Measurements from ENCODE around the gene SLC45A2.

Gene SLC45A2

DNA sequence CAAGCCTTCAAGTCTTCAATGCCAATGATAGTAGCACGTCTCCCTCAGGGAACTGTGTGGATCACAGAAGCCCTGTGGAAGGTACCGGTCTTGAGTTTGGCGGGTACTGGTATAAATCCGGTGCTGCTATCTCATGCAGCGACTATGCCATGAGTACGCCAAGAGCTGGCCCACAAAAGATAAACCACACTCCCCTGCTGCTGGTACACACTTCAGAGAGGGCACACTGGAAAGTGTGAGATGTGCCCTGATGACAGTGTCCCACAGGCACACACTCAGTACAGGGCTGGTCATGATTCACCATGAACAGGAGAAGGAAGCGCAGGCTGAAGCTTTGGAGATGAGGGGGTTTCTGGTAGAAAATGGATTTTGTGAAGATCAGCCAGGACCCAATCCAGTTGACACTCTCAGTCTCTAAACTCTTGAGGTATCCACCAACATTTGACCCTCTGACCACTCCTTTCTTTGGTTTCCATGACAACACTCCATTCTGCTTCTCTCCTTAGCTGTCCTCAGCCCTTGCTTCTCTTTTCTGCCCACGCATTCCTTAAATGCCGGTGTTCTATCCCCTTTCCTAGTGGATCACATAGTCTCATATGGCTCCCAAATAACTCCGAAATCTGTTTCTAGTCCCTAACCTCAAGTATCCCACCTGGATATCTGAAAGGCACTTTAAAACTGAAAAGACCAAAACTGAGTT lies 18.3 kb upstream of the SLC45A2 start:
- DNase-seq (ENCODE audit: low read depth, low spot score), result no peak
- H3K4me3 ChIP-seq (ENCODE audit: low read depth, low read length), result no peak overlapping the region
- TF ChIP-seq, protein P1, sequence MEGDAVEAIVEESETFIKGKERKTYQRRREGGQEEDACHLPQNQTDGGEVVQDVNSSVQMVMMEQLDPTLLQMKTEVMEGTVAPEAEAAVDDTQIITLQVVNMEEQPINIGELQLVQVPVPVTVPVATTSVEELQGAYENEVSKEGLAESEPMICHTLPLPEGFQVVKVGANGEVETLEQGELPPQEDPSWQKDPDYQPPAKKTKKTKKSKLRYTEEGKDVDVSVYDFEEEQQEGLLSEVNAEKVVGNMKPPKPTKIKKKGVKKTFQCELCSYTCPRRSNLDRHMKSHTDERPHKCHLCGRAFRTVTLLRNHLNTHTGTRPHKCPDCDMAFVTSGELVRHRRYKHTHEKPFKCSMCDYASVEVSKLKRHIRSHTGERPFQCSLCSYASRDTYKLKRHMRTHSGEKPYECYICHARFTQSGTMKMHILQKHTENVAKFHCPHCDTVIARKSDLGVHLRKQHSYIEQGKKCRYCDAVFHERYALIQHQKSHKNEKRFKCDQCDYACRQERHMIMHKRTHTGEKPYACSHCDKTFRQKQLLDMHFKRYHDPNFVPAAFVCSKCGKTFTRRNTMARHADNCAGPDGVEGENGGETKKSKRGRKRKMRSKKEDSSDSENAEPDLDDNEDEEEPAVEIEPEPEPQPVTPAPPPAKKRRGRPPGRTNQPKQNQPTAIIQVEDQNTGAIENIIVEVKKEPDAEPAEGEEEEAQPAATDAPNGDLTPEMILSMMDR (IDR thresholded peaks at IDR 0.05; ENCODE audit: low read depth, low read length), result no peak
- in situ Hi-C loops (cut with HindIII; ENCODE audit: low sequenced_read_pairs), result no loop called here

DNA sequence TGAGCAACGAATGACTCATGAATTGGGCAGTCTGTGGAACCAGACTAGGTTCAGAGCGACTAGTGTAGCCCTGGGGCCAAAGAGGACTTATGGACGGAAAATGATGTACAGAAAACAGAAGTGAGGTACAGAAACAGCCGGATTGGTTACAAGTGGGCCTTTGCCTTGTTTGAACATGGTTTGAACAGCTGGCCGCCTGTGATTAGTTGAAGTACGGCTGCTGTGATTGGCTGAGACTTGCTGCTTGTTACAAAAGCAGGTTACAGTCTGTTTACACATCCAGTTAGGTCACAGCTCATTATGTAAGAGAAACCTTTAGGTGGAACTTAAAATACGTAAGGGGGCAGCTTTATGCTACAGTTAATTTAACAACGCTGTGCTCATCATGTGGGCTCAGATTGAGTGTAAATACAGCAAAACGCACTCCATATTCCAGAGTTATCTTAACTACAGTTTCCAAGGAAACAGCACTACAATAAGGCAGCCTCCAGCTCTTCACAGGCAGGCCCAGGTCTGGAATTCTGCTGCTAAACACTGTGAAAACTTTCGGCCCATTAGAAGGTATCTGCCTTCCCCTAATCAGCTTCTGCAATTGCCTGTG lies 16.8 kb upstream of the SLC45A2 start:
- TF ChIP-seq, protein P1 (IDR thresholded peaks at IDR 0.05; ENCODE audit: low read depth, low read length), result no peak
- DNase-seq (ENCODE audit: low read depth, low spot score), result peak; percentile 67
- in situ Hi-C loops (cut with HindIII; ENCODE audit: low sequenced_read_pairs), result no loop called here
- H3K4me3 ChIP-seq (ENCODE audit: low read depth, low read length), result no peak overlapping the region

DNA sequence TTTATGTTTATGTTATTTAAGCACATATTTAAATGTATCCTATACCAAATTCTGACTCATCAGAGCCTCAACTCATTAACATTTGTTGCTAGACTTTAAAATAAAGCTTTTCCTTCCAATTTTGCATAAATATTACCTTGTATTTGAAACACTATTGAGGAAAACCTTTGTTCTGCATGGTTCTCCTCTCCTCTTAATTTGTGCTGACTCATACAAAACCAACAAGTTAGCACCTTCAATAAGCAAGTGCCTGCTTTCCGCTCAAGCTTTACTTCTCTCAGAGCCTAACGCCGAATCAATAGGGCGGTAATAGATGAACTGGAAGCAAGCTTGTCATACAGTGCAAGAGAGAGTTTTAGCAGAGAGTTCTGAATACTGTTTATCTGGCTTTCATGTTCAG lies 15.5 kb upstream of the SLC45A2 start:
- TF ChIP-seq, protein P1 (IDR thresholded peaks at IDR 0.05; ENCODE audit: low read depth, low read length), result no peak
- H3K4me3 ChIP-seq (ENCODE audit: low read depth, low read length), result no peak overlapping the region
- in situ Hi-C loops (cut with HindIII; ENCODE audit: low sequenced_read_pairs), result no loop called here
- DNase-seq (ENCODE audit: low read depth, low spot score), result no peak

DNA sequence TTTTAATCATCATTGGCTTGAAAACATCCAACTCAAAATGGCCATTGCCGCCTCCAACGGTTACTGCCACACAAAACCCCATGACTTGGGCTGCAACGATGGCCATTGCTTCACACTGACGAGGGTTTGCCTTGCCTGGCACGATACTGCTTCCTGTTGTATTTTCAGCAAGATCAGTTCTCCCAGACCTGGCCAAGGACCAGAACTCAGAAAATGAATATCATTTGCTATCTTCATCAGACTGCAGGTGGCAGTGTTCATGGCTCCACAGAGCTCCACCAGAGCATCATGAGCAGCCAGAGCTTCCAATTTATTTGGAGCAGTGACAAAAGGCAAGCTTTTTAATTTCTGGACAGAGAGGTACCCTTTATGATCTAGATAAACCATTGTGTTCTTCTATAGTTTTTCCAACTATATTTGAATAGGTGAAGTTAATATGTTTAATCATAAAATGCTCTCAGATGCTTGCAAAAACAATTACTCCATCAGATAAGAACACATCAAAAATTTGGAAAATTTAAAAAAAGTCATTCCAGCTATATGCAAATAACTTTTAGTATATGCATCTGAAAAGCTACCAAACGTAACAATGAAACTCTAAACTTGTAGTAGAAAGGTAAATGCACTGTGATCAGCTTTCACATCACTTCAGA lies 13.0 kb upstream of the SLC45A2 start:
- in situ Hi-C loops (cut with HindIII; ENCODE audit: low sequenced_read_pairs), result no loop called here
- H3K4me3 ChIP-seq (ENCODE audit: low read depth, low read length), result no peak overlapping the region
- peak; percentile 87 for DNase-seq (ENCODE audit: low read depth, low spot score)
- TF ChIP-seq, protein P1 (IDR thresholded peaks at IDR 0.05; ENCODE audit: low read depth, low read length), result peak; percentile 68

DNA sequence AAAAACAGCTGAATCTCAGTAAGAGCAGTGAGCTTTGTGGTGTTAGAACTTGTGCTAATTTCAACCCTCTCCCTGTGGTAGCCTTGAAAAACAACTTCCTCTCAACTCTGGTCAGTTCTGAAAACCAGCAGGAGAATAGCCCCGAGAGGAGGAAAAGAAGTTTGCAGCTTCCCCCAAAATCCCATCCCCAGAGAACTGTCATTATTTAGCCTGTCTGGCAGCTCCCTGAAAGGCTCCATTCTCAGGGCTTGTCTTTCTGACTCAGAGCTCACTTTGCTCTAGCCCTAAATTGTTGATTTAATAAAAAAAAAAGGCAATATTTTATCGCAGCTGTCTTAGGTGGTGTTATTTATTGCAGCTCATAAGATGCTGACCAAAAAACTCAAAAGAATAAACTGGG lies 11.4 kb upstream of the SLC45A2 start:
- TF ChIP-seq, protein P1 (IDR thresholded peaks at IDR 0.05; ENCODE audit: low read depth, low read length), result no peak
- no peak for DNase-seq (ENCODE audit: low read depth, low spot score)
- in situ Hi-C loops (cut with HindIII; ENCODE audit: low sequenced_read_pairs), result no loop called here
- H3K4me3 ChIP-seq (ENCODE audit: low read depth, low read length), result no peak overlapping the region

DNA sequence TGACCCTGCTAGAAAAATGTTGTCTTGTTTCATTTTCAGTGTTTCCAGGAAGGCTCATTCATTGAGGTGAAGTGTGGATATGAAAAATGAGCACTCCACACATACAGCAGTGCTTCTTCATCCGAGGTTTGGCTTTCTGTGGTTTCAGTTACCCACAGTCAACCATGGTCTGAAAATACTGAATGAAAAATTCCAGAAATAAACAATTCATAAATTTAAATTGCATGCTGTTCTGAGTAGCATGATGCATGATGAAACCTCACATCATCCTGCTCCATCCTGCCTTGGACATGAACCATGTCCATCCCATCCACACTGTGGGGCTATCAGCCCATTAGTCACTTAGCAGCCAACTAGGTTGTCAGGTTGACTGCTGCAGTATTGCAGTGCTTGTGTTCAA lies 10.4 kb upstream of the SLC45A2 start:
- in situ Hi-C loops (cut with HindIII; ENCODE audit: low sequenced_read_pairs), result no loop called here
- peak; percentile 54 for DNase-seq (ENCODE audit: low read depth, low spot score)
- TF ChIP-seq, protein P1 (IDR thresholded peaks at IDR 0.05; ENCODE audit: low read depth, low read length), result no peak
- H3K4me3 ChIP-seq (ENCODE audit: low read depth, low read length), result no peak overlapping the region
